PC-9 (cell line): ENCODE measurements around the gene ZNF284. TPM values are rescaled to one million over a fixed set of nuclear protein-coding genes. Genes with fewer than 3 reads are reported as not detected.

Source experiments
- BruUV-seq: library from RNA; stranded (reverse); fragments of 400-500 nt; replicated peaks from 2 replicates; lab custom pipeline; 2021; lab: Mats Ljungman, UMichigan
- CTCF ChIA-PET: fragments of 300-600 bp; sonication (Branson Sonifier 250); formaldehyde crosslinking; loops from one replicate; lab custom pipeline; 2022; ENCODE audit warnings: antibody characterized with exemption; lab: Charles Lee
- POLR2A ChIA-PET: fragments of 300-600 bp; sonication (Branson Sonifier 250); formaldehyde crosslinking; loops from one replicate; lab custom pipeline; 2022; ENCODE audit warnings: antibody characterized with exemption; ENCODE audit not compliant: unreplicated experiment; lab: Charles Lee
- DNase-seq, 2 experiments: peaks; one replicate each; pipeline versions ENCODE4 v3.0.0 to v3.0.0-alpha.2; 2015 to 2022; ENCODE audit warnings: mixed read lengths in 1 of 2
- H2AFZ ChIP-seq: fragments of 200-600 bp; sonication (generic); 2 replicates; pipeline ENCODE4 v1.8.1; 2017; ENCODE audit warnings: antibody characterized with exemption
- H3F3A ChIP-seq: fragments of 200-600 bp; sonication (generic); 2 replicates; pipeline ENCODE4 v1.8.1; 2017; ENCODE audit warnings: antibody characterized with exemption, mild to moderate bottlenecking, low read depth; ENCODE audit not compliant: insufficient read depth
- H3K27ac ChIP-seq: fragments of 200-600 bp; sonication (generic); 2 replicates; pipeline ENCODE4 v1.6.1; 2016; ENCODE audit warnings: mixed run types
- H3K27me3 ChIP-seq: fragments of 200-600 bp; sonication (generic); 2 replicates; pipeline ENCODE4 v1.6.1; 2016; ENCODE audit warnings: low read depth, mixed run types; ENCODE audit not compliant: insufficient read depth
- H3K36me3 ChIP-seq: fragments of 200-600 bp; sonication (generic); 2 replicates; pipeline ENCODE4 v1.6.1; 2016; ENCODE audit warnings: low read depth, mixed run types
- H3K4me1 ChIP-seq: fragments of 200-600 bp; sonication (generic); replicated peaks from 2 replicates; pipeline ENCODE4 v1.6.1; 2016; ENCODE audit warnings: mixed run types; ENCODE audit not compliant: insufficient read depth
- H3K4me2 ChIP-seq: fragments of 200-600 bp; sonication (generic); 2 replicates; pipeline ENCODE4 v1.6.1; 2017; ENCODE audit warnings: mixed run types
- H3K4me3 ChIP-seq: fragments of 200-600 bp; sonication (generic); 2 replicates; pipeline ENCODE4 v1.6.1; 2016; ENCODE audit warnings: mixed run types
- H3K79me2 ChIP-seq: fragments of 200-600 bp; sonication (generic); 2 replicates; pipeline ENCODE4 v1.6.1; 2017; ENCODE audit warnings: low read depth, mixed run types
- H3K9me2 ChIP-seq: fragments of 200-600 bp; sonication (generic); 2 replicates; pipeline ENCODE4 v1.8.1; 2017; ENCODE audit warnings: mild to moderate bottlenecking; ENCODE audit not compliant: insufficient read depth
- H3K9me3 ChIP-seq: fragments of 200-600 bp; sonication (generic); 2 replicates; pipeline ENCODE4 v1.8.1; 2016; ENCODE audit warnings: low read depth; ENCODE audit not compliant: insufficient read depth
- H4K20me1 ChIP-seq: fragments of 200-600 bp; sonication (generic); 2 replicates; pipeline ENCODE4 v1.8.1; 2017; ENCODE audit not compliant: insufficient read depth
- CTCF ChIP-seq: fragments of 200-600 bp; sonication (generic); conservative IDR thresholded peaks from 2 replicates; pipeline ENCODE4 v1.6.1; 2017; ENCODE audit warnings: mixed run types, antibody characterized with exemption, mild to moderate bottlenecking, moderate library complexity
- EZH2 ChIP-seq: fragments of 200-600 bp; sonication (generic); IDR thresholded peaks from 2 replicates; pipeline ENCODE4 v1.8.0; 2017; ENCODE audit warnings: antibody characterized with exemption, low read depth
- intact Hi-C: fragments of 100-400 bp; cut with micrococcal nuclease; formaldehyde crosslinking; loops from one replicate; pipeline ENCODE4 v1.10.0; 2022; ENCODE audit not compliant: unreplicated experiment
- total RNA-seq: library from RNA; stranded (reverse); gene quantifications from 2 replicates; pipeline ENCODE4 v1.2.3, GENCODE V29; 2021

ZNF284 gene
- total RNA-seq, 1 experiment from 2014 or later = 2.0 TPM

- POLR2A ChIA-PET = no interaction called here
- Histone ChIP-seq H4K20me1 (no peaks in the 10 kb centered on the region), H3K79me2 (no peaks in the 10 kb centered on the region), H2AFZ (no peak overlapping the region), H3K9me2 (no peaks in the 10 kb centered on the region), H3F3A (no peaks in the 10 kb centered on the region), H3K4me1 (no peaks in the 10 kb centered on the region), H3K27me3 (no peaks in the 10 kb centered on the region), H3K36me3 (peaks cover 33% of the 10 kb centered on the region), H3K27ac (no peak overlapping the region), H3K9me3 (peaks cover 17% of the 10 kb centered on the region), H3K4me3 (no peak overlapping the region), H3K4me2 (no peak overlapping the region)
- CTCF ChIA-PET = no interaction called here
- intact Hi-C loops = no loop called here
- no TSS peak for BruUV-seq
- no peak for DNase-seq
- no peak for TF ChIP-seq EZH2
- no peak for TF ChIP-seq CTCF
Measured at GRCh38 chr19:44061038-44061437, 10.9 kb upstream of the ZNF284 start.

- Histone ChIP-seq H3F3A (no peaks in the 10 kb centered on the region), H3K36me3 (peaks cover 36% of the 10 kb centered on the region), H3K27ac (no peak overlapping the region), H3K9me2 (no peaks in the 10 kb centered on the region), H3K4me1 (no peaks in the 10 kb centered on the region), H2AFZ (no peak overlapping the region), H3K9me3 (peaks cover 59% of the 10 kb centered on the region), H3K4me3 (no peak overlapping the region), H4K20me1 (no peaks in the 10 kb centered on the region), H3K4me2 (no peak overlapping the region), H3K27me3 (no peaks in the 10 kb centered on the region), H3K79me2 (no peaks in the 10 kb centered on the region)
- DNase-seq = no peak
- no TSS peak for BruUV-seq
- CTCF ChIA-PET = no interaction called here
- TF ChIP-seq CTCF (no peak), EZH2 (no peak)
- intact Hi-C loops = no loop called here
- POLR2A ChIA-PET = no interaction called here
Measured at GRCh38 chr19:44066305-44066704, 5.7 kb upstream of the ZNF284 start.

DNA sequence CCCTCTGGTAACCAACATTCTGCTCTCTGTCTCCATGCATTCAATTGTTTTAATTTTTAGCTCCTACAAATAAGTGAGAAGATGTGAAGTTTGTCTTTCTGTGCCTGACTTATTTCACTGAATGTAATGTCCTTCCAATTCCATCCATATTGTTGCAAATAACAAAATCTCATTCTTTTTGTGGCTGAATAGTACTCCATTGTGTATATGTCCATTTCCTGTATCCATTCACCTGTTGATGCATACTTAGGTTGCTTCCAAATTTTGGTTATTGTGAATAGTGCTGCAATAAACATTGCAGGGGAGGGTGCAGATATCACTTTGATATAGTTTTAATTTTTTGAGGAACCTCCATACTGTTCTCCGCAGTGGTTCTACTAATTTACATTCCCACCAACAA lies 2.5 kb upstream of the ZNF284 start:
- ChIA-PET CTCF (no interaction called here), POLR2A (no interaction called here)
- TF ChIP-seq CTCF (no peak), EZH2 (no peak)
- Histone ChIP-seq H3F3A (no peaks in the 10 kb centered on the region), H3K4me1 (peaks cover 7% of the 10 kb centered on the region; the same call in 1 of the 2 replicates), H3K9me3 (peaks cover 59% of the 10 kb centered on the region), H3K27me3 (no peaks in the 10 kb centered on the region), H2AFZ (no peak overlapping the region), H3K36me3 (peaks cover 28% of the 10 kb centered on the region), H4K20me1 (no peaks in the 10 kb centered on the region), H3K9me2 (no peaks in the 10 kb centered on the region), H3K4me3 (no peak overlapping the region), H3K4me2 (no peak overlapping the region), H3K79me2 (peaks cover 7% of the 10 kb centered on the region; the same call in 1 of the 2 replicates), H3K27ac (no peak overlapping the region)
- BruUV-seq = no TSS peak
- intact Hi-C loops = no loop called here
- DNase-seq = no peak
